NOMO-1 treated with DMSO at 0.1 percent for 48 hours (cell line): ENCODE measurements around the gene FCGR1A.
"Not testable (repeated sequence)": the region's sequence is repeated elsewhere in the genome, so short reads cannot be mapped to it uniquely, and the experiment has no call there.

Experiments
- DNase-seq: peaks from one replicate; lab custom pipeline; 2025; ENCODE audit not compliant: unreplicated experiment; lab: John Stamatoyannopoulos, UW

The FCGR1A gene

DNA sequence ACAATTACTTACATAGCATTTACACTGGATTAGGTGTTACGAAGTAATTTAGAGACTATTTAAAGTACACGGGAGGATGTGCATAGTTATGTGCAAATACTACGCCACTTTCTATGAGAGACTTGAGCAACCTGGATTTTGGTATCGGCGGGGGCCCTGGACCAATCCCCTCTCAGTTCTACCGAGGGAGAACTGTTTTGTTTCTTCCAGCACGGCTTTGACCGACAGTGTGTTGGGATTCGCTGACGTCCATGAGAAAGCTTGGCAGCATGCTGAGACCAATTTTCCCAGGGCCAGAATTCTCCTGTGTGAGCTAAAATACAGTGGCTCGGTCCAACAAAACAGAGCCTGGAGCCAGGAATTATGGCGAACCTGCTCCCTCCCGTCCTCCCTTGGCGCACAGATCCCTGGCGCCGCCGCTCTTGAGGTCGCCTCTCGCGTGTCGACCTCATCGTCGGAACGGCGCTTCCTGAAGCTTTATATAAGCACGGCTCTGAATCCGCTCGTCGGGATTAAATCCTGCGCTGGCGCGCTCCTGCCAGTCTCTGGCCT is 49.3 kb downstream of the FCGR1A start:
- not testable (repeated sequence) for DNase-seq

GRCh38 chr1:149832316-149833126 is 50.0 kb downstream of the FCGR1A start:
- not testable (repeated sequence) for DNase-seq

GRCh38 chr1:149833144-149833543 is 50.6 kb downstream of the FCGR1A start:
- DNase-seq, result not testable (repeated sequence)

- DNase-seq, result not testable (repeated sequence)
Observed at GRCh38 chr1:149841149-149841548, 58.7 kb downstream of the FCGR1A start.
